HG03045 (cell line): ENCODE data around the gene PTMS.

Experiments
- ATAC-seq: cut with Tn5 transposase; IDR thresholded peaks from one replicate; pipeline ENCODE4 v1.9.1; 2021; ENCODE audit warnings: mild to moderate bottlenecking, moderate library complexity; ENCODE audit not compliant: unreplicated experiment

The PTMS gene

DNA sequence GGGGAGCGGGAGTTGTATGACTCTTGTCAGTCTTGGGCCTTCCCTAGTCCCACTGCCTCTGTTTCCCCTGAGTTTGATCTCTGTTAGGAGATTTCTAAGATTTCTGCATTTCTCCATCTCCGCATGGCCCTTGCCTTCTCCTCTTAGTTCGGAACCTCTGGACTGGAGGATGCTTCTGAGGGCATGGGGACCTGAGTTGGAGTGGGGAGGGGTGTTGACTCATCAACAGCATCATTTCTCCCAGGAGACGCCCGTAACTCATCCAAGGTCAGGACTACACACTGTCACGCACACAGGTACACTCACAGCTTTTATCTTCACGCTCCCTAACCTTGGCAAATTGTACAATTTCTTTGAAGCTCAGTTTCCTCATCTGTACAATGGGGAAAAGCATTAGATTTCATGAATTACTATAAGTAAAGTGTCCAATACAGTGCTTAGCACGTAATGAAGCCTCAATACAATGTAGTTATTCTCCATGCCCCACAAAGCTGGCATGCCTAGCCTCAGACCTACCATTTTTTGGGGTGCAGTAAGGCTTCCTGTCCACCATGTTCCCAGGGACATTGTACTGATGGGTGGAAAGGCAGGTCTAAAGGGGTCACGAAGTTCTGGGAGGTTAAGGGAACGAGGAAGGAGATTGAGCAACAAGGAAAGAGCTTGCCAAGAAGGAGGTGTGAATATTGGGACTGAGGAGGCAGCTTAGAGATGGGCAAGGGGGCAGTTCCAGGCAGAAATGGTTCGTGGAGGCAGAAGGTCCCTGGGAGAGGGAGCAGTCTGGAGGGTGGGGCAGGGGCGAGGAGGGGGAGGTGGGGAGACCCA lies 5.6 kb downstream of the PTMS start:
- no peak for ATAC-seq

DNA sequence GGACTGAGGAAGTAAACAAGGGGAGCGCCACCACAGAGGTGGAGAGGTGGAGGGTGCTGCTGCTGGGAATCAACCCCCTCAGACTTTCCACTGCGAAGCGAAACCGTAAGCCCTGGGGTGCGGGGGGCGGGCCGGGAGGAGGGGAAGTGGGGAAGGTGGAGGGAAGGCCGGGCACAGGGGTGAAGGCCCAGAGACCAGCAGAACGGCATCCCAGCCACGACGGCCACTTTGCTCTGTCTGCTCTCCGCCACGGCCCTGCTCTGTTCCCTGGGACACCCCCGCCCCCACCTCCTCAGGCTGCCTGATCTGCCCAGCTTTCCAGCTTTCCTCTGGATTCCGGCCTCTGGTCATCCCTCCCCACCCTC lies 6.2 kb downstream of the PTMS start, which contains the start of gene LAG3:
LAG3 (plus strand) TSS at position 190 of the 365 bp plus-strand sequence. CDS start 333 bp downstream, outside the sequence.
- ATAC-seq, result no peak

DNA sequence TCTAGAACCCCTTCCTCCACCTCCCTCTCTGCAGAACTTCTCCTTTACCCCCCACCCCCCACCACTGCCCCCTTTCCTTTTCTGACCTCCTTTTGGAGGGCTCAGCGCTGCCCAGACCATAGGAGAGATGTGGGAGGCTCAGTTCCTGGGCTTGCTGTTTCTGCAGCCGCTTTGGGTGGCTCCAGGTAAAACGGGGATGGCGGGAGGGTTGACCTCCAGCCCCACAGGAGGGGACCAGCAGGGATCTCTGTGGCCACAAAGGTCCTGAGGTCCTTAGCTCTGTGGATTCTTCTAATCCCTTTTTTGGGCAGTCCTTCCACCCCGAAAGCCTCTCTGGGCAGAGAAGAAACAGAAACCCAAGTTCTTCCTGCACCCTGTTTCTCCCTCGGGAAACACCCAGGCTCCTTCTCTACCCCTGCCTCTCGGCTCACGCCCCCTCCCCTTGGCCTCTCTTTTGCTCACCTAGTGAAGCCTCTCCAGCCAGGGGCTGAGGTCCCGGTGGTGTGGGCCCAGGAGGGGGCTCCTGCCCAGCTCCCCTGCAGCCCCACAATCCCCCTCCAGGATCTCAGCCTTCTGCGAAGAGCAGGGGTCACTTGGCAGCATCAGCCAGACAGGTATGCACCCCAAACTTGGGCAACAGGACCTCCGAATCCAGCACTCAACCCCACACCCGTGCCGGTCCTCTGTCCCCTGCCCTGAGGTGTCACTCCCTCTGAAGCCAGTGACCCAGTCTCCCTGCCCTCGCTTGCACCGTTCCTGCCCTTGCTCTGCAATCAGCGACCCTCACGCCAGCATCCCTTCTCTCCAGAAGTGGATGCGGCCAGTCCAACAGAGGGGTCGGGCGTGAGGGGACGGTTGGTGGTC lies 6.8 kb downstream of the PTMS start:
- ATAC-seq, result no peak

DNA sequence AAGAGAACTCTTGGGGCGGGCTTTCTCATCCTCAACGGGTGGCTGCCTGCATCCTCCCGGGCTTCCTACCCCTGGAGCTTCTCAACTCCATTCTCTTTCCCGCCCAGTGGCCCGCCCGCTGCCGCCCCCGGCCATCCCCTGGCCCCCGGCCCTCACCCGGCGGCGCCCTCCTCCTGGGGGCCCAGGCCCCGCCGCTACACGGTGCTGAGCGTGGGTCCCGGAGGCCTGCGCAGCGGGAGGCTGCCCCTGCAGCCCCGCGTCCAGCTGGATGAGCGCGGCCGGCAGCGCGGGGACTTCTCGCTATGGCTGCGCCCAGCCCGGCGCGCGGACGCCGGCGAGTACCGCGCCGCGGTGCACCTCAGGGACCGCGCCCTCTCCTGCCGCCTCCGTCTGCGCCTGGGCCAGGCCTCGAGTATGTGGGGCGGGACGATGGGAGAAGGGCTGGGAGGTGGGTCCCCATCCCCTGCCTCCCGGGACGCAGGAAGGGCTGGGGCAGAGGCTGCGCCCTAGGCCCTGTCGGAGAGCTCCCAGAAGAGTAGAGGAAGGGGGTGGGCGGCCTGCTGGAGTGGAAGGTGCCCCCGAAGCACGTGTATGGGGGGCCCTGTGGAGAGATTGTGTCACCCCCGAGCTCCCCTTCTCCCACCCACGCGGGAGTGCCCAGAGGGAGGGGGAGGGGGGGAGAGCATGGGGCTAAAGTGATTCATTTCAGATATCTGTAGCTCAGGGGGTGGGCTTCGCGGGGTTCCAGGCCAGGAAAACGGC lies 7.6 kb downstream of the PTMS start:
- ATAC-seq, result no peak

DNA sequence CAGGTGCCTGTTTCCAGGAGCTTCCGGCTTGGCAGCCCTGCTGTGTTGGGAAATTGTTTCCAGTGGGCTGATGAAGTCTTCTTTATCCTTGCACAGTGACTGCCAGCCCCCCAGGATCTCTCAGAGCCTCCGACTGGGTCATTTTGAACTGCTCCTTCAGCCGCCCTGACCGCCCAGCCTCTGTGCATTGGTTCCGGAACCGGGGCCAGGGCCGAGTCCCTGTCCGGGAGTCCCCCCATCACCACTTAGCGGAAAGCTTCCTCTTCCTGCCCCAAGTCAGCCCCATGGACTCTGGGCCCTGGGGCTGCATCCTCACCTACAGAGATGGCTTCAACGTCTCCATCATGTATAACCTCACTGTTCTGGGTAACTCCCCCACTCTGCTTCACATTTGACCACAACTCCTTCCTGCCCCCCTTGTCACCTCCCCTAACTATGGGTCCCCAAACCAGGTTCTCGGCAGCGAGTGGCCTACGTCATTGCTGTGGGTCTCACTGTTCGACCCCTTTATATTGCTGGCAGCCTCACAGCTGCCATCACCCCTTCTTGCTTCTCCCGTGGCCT lies 8.4 kb downstream of the PTMS start:
- no peak for ATAC-seq

DNA sequence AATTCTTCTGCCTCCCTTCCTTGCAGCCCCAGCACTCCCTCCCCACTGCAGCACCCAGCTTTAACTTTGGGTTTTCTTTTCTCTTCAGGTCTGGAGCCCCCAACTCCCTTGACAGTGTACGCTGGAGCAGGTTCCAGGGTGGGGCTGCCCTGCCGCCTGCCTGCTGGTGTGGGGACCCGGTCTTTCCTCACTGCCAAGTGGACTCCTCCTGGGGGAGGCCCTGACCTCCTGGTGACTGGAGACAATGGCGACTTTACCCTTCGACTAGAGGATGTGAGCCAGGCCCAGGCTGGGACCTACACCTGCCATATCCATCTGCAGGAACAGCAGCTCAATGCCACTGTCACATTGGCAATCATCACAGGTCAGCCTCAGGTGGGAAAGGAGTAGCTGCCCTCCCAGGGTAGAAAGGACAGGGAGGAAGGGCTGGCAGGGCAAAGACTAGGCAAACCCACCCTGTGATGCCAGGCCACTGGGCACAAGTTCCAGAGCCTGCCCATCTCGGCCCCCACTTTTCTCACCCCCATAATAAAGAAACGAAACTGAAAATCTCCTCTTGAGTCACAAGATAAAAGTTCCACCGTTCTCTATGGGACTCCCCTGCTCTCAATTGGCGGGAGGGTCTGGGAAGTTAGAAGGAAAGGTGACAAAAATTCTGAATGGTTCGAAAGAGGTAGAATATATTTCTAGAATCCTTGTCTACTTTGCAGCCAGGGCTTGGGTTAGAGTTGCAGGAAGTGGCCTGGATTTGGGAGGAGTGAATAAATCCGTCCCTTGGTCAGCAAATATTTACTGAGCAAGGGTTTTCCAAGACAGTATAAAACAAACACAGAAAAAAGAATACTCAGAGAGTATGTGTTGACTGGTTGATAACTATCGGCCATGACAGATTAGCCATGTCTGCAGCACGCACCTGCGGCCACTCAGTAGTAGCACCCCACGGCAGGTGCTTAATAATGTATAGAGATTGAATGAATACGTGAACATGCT lies 9.3 kb downstream of the PTMS start:
- no peak for ATAC-seq

DNA sequence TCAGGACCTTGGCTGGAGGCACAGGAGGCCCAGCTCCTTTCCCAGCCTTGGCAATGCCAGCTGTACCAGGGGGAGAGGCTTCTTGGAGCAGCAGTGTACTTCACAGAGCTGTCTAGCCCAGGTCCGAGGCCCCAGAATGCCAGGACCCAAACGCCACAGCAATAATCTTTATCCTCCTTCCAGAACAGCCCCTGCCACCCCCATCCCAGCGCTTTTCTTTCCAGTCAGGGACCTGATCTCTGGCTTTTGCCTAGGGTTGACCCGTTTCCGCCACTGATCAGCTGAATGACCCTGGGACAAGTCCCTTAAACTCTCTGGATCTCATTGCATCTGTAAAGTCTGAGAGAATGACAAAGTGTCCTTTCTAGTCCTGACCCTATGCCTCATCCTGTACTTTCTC lies 11.2 kb downstream of the PTMS start:
- no peak for ATAC-seq

DNA sequence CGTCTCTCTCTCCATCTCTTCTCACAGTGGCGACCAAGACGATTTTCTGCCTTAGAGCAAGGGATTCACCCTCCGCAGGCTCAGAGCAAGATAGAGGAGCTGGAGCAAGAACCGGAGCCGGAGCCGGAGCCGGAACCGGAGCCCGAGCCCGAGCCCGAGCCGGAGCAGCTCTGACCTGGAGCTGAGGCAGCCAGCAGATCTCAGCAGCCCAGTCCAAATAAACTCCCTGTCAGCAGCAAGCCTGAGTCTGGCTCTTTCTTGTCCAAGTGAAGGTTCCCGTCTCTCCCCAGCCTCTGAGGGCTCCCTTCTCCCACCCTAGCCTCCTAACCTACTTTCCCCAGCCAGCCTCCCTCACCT lies 12.0 kb downstream of the PTMS start:
- ATAC-seq, result no peak

DNA sequence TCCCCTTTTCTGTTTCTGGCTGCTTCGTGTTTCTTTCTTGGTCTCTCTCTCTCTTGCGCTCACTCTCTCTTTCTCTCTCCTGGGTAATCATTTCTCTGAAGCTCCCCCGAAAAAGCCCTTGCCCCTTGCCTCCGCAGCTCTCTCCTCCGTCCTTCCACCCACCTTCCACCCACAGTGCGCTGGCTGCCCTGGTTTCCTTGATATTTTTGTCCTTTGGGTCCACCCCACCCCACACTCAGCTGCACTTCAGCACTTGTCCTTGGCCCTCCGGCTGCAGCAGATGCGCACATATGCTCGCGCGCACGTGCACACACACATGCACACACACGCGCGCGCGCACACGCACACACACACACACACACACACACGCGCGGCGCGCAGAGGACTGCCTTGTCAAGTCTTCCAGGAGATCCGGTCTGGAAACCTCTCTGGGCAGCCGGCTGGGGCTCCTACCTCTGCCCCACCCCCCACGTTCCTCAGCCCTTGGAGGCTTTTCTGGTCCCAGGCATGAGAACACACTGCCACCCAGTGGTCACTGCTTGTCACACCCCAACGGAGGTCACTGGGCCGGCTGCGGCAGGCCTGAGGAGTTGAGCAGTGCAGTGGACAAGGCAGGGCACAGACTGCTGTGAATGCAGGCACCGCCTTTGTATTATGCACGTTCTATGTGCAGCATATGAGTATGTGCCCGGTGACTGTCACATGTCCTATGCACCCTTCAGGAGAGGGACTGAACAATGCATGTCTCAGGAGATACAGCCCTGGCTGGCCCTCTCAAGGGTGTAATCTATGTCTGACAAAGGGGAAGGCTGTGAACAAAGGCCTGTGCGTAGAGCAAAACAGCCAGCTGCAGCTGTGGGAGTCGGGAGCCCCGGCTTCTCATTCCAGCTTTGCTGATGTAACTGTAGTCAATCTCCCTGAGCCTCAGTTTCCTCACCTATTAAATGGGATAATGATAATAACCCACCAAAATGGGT lies 12.7 kb downstream of the PTMS start:
- peak; percentile 62 for ATAC-seq

DNA sequence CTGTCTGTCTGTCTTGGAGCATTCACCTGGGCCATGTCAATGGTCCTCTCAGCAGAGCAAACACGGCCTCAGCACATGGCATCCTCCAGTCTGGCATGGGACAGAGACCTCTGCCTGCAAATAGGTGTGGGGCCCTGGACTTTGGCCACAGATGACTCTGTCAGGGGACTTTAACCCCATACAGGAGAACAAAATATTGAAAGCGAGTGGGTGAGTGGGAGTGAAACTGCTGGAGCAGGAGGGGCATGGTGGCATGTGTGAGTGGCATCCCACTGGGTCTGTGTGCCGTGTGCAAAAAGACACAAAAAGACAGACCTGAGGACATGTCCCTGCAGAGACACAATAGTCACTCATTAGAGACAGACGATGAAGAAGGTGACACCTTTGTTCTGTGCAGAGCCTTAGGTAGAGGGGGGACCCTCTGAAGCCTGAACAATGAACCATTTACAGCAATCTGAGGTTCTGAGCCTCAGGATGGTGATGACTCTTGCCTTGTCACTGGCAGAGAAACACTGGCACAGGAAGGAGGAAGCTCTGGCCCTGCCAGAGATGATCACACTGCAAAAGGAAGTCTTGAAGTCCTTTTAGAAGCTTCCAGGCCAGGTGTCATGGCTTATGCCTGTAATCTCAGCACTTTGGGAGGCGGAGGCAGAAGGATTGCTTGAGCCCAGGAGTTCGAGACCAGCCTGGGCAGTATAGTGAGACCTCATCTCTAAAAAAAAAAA lies 13.7 kb downstream of the PTMS start:
- ATAC-seq, result no peak

DNA sequence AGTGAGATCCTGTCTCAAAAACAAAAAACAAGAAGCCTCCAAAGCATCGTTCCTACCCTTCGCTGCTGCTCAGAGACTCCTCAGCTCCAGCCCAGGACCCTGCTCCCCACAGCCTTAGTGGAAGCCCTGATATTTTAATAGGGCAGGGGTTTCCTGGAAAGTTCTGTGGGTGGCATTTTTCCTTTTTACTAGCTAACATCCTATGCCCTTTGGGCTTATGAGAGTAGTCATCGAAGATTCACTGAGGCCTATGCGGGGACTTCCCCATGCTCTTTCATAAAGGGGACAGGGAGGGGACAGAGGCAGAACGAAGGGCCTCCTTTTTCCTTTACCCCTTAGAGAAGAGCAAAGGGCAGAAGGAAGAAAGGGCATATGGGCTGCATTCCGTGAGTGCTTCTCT lies 14.4 kb downstream of the PTMS start:
- ATAC-seq, result no peak

DNA sequence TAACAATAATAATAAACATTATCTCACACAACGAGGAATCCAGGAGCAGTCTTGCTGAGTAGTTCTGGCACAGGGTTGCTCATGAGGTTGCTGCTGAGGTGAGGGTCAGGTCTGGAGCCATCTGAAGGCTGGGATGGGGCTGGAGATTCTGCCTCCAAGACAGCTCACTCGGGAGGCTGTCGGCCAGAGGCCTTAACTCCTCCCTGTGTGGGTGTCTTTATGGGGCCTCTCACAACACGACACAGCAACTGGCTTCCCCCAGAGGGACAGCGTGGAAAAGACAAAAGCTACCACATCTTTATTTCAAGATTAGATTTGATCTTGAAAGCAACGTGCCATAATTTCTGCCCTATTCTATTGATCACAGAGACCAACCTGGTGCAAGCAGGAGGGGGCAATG lies 16.0 kb downstream of the PTMS start:
- ATAC-seq, result no peak

DNA sequence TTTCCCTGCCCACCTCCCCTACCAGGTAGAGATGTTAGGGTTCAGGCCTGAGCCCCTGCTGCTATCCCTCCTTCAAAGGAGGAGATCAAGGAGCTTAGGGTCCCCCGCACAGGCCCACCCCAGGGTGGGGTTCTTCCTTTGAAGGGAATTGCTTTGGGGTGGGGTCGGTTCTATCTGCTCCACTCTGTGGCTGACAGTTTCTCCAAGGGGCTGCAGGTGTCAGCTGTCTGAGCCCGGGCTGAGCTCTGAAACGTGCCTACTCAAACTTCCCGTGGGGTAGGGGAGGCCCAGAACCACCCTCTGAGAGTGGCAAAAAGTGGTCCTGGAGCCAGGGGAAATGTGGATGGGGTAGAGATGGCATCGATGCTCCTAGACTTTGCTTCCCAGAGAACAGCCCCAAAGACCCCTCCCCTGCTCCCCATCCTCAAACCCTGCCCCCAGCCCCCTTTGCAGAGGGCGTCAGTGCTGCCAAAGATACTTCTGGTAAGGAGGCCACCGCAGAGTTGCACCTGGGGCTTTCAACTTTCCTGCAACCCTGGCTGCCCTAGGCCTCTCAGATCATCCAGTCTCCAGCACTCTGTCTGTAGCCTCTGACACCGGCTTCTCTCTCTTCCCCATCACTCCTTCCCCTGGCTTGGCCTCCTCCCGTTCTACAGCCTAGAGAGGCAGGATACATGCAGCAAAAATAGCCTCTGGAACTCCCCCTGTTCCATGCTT lies 16.8 kb downstream of the PTMS start:
- no peak for ATAC-seq

DNA sequence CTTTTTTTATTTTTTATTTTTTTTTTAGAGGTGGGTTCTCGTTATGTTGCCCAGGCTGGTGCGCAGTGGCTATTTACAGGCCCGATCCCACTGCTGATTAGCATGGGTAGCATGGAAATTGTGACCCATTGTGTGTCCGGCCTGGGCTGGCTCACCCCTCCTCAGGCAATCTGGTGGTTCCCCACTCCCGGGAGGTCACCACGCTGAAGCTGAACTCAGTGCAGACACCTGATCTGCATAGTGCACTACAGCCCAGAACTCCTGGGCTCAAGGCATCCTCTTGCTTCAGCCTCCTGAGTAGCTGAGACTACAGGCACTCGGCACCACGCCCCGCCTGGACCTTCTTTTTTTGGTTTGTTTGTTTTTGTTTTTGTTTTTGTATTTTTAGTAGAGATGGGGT lies 17.7 kb downstream of the PTMS start:
- ATAC-seq, result no peak

DNA sequence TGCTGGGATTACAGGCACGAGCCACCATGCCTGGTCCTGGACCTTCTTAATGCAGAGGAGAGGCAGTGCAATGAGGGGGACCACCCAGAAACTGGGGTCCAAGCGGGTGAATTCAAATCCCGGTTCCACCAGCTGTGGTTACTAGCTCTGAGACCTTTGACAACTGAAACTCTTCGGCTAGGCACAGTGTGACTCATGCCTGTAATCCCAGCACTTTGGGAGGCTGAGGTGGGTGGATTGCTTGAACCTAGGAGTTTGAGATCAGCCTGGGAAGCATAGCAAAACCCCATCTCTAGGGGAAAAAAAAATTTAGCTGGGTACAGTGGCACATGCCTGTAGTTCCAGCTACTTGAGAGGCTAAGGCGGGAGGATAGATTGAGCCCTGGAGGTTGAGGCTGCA lies 18.1 kb downstream of the PTMS start:
- no peak for ATAC-seq

DNA sequence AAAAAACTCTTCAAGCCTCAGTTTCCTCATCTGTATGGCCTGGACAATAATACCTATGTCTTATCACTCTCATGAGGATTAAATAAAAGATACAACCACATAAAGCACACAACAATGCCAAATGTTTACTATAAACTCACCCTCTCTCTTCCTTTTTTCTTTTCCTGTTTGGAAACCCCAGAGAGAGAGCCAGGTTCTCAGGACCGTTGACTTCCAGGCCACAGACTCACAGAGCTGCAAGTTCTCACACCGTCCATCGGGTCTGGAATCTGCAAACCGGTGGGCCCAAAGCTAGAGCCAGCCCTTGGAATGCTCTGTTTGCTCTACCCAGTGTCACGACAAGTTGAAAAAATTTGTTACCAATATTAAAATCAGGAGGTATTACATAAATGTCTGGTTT lies 18.6 kb downstream of the PTMS start:
- no peak for ATAC-seq

DNA sequence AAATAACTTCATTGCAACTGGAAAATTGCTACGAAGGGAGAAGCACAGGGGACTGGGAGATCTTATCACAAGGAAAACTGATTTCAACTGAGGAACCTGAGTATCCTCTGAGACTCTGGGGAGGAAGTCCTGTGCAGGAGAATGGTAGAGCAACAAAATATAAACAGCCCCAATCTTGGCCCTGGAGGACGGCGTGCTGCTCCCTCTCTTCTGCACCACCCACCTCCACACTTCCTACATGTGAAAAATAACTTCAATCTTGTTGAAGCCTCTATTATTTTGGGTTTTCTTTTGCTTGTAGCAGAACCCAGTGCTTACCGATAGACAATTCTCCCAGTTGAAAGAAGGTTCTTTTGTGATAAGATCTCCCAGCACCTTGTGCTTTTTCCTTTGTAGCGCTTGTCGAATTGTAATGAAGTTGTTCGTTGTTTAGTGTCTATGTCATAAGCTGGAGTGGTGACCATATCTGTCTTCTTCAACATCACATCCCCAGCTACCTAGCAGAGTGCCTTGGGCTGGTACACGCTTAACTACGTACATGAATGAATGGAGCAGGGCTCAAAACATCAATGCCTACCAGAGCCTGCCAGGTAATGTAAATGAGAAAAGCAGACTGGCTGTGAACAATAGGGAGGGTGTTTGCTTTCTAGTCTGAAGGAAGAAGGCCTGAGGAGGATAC lies 20.4 kb downstream of the PTMS start:
- no peak for ATAC-seq
